Stomach (tissue), 4 donors: ENCODE results near the gene DGCR2.

Source experiments
- CTCF ChIP-seq, 7 experiments: fragments of 450-650 bp in 4 of 7; fragments of 200-600 bp in 3 of 7; sonication (generic) in 3 of 7; IDR thresholded peaks; one replicate each; pipeline ENCODE4 v1.5.1; 2016 to 2019; ENCODE audit warnings: antibody characterized with exemption in 7 of 7, control low read depth in 2 of 7, mild to moderate bottlenecking in 1 of 7
- POLR2A ChIP-seq, 4 donors: fragments of 450-650 bp; IDR thresholded peaks; one replicate each; pipeline ENCODE4 v1.6.1; 2016; ENCODE audit warnings: antibody characterized with exemption in 4 of 4, control low read depth in 2 of 4, mild to moderate bottlenecking in 1 of 4, moderate library complexity in 1 of 4
- POLR2AphosphoS5 ChIP-seq, 3 donors: sonication (generic); formaldehyde crosslinking; IDR thresholded peaks; one replicate each; pipeline ENCODE4 v1.6.1; 2016; ENCODE audit warnings: antibody characterized with exemption in 3 of 3

DNA sequence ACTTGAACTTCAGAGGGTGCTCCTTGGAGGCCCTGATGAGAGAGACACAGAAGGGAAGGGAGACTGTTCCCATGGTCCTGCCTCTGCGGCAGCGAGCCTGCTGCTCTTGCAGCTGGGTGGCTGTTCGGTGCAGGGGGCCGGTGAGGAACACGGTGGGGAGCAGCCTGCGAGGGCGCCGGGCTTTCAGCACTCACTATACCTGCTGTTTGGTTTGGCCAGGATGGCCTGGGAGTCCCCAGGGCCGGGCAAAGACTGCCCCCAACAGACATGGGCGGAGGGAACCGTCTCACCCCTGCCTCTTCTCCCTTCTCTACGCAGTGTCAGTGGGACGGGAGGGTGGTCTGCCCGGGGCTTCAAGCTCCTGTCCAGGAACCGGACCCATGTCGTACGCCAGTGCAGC is 128.2 kb downstream of the DGCR2 start:
- TF ChIP-seq CTCF (IDR thresholded peaks at IDR 0.05) (no peak), POLR2A (IDR thresholded peaks at IDR 0.05) (no peak), POLR2AphosphoS5 (IDR thresholded peaks at IDR 0.05) (no peak)
